WTC11 (cell line): ENCODE data around the gene LCN15. TPM values are rescaled to one million over a fixed set of nuclear protein-coding genes. Genes with fewer than 3 reads are reported as not detected.

ENCODE experiments used
- ATAC-seq: fragments of 200-7000 bp; cut with Tn5 transposase; 2 replicates; pipeline ENCODE4 v1.10.0; 2021; ENCODE audit warnings: mild to moderate bottlenecking, moderate library complexity
- CTCF ChIA-PET: fragments of 300-600 bp; sonication (Branson Sonifier 250); formaldehyde crosslinking; loops from one replicate; lab custom pipeline; 2021; ENCODE audit warnings: antibody characterized with exemption; lab: Charles Lee
- POLR2A ChIA-PET: fragments of 350-600 bp; sonication (Branson Sonifier 250); formaldehyde crosslinking; loops from one replicate; lab custom pipeline; 2021; ENCODE audit warnings: antibody characterized with exemption; lab: Charles Lee
- DNase-seq: peaks from one replicate; pipeline ENCODE4 v3.0.0; 2021; ENCODE audit warnings: low spot score
- H3K27ac Mint-ChIP-seq: 2 replicates; pipeline ENCODE4 v1.8.0; 2021; ENCODE audit warnings: mixed read lengths
- H3K27me3 Mint-ChIP-seq: 2 replicates; pipeline ENCODE4 v1.8.0; 2021; ENCODE audit warnings: low read depth, mild to moderate bottlenecking, moderate library complexity, mixed read lengths
- H3K36me3 Mint-ChIP-seq: 2 replicates; pipeline ENCODE4 v1.8.0; 2021; ENCODE audit warnings: mixed read lengths
- H3K4me1 Mint-ChIP-seq: 2 replicates; pipeline ENCODE4 v1.8.0; 2022; ENCODE audit warnings: mixed read lengths
- H3K4me3 Mint-ChIP-seq: 2 replicates; pipeline ENCODE4 v1.8.0; 2021; ENCODE audit warnings: mild to moderate bottlenecking, moderate library complexity, mixed read lengths
- H3K9me3 Mint-ChIP-seq: 2 replicates; pipeline ENCODE4 v1.8.0; 2021; ENCODE audit warnings: mixed read lengths
- ELF4 ChIP-seq: sonication (generic); formaldehyde crosslinking; IDR thresholded peaks from 2 replicates; pipeline ENCODE4 v1.8.1; 2022; ENCODE audit warnings: low read depth, mild to moderate bottlenecking, moderate library complexity, missing genetic modification reagents
- FOXP1 ChIP-seq: sonication (generic); formaldehyde crosslinking; IDR thresholded peaks from 2 replicates; pipeline ENCODE4 v1.8.0; 2022; ENCODE audit warnings: missing genetic modification reagents, mild to moderate bottlenecking, moderate library complexity, borderline replicate concordance
- GTF2I ChIP-seq: fragments of 250-450 bp; sonication (Bioruptor Pico); conservative IDR thresholded peaks from 2 replicates; pipeline ENCODE4 v1.4.0; 2021; ENCODE audit warnings: mild to moderate bottlenecking
- HMGA2 ChIP-seq: fragments of 250-450 bp; sonication (Bioruptor Pico); IDR thresholded peaks from 2 replicates; pipeline ENCODE4 v1.4.0; 2021; ENCODE audit warnings: mild to moderate bottlenecking, moderate library complexity
- HMGXB4 ChIP-seq: sonication (generic); formaldehyde crosslinking; IDR thresholded peaks from 2 replicates; pipeline ENCODE4 v1.8.1; 2023; ENCODE audit warnings: mild to moderate bottlenecking, moderate library complexity, missing genetic modification reagents
- OVOL2 ChIP-seq: fragments of 250-450 bp; sonication (Bioruptor Pico); IDR thresholded peaks from 2 replicates; pipeline ENCODE4 v1.9.0; 2021; ENCODE audit warnings: mild to moderate bottlenecking, borderline replicate concordance
- RORB ChIP-seq: fragments of 250-450 bp; sonication (Bioruptor Pico); IDR thresholded peaks from 2 replicates; pipeline ENCODE4 v1.9.0; 2021; ENCODE audit warnings: mild to moderate bottlenecking
- SMAD4 ChIP-seq: sonication (generic); formaldehyde crosslinking; IDR thresholded peaks from 2 replicates; pipeline ENCODE4 v1.8.0; 2022; ENCODE audit warnings: mild to moderate bottlenecking, missing genetic modification reagents
- ZNF425 ChIP-seq: fragments of 250-450 bp; sonication (Bioruptor Pico); conservative IDR thresholded peaks from 2 replicates; pipeline ENCODE4 v1.9.0; 2021; ENCODE audit warnings: mild to moderate bottlenecking
- total RNA-seq: library from RNA; stranded (reverse); gene quantifications from 3 replicates; pipeline ENCODE4 v1.2.3, GENCODE V29; 2021
- TF ChIP-seq, protein P1 (sequence below): fragments of 250-450 bp; sonication (Bioruptor Pico); IDR thresholded peaks from 2 replicates; pipeline ENCODE4 v1.9.0; 2021; ENCODE audit warnings: mild to moderate bottlenecking
- TF ChIP-seq, protein P2 (sequence below): sonication (generic); formaldehyde crosslinking; IDR thresholded peaks from 2 replicates; pipeline ENCODE4 v1.8.0; 2022; ENCODE audit warnings: missing genetic modification reagents
- TF ChIP-seq, protein P3 (sequence below): fragments of 250-450 bp; sonication (Bioruptor Pico); IDR thresholded peaks from 2 replicates; pipeline ENCODE4 v1.9.0; 2021; ENCODE audit warnings: moderate library complexity, mild to moderate bottlenecking, inconsistent platforms, borderline replicate concordance
- TF ChIP-seq, protein P4 (sequence below): sonication (generic); formaldehyde crosslinking; IDR thresholded peaks from 2 replicates; pipeline ENCODE4 v1.8.1; 2022; ENCODE audit warnings: low read depth, mild to moderate bottlenecking, moderate library complexity, missing genetic modification reagents, borderline replicate concordance

LCN15 gene
- total RNA-seq, 1 experiment from 2014 or later: 0.52 TPM

DNA sequence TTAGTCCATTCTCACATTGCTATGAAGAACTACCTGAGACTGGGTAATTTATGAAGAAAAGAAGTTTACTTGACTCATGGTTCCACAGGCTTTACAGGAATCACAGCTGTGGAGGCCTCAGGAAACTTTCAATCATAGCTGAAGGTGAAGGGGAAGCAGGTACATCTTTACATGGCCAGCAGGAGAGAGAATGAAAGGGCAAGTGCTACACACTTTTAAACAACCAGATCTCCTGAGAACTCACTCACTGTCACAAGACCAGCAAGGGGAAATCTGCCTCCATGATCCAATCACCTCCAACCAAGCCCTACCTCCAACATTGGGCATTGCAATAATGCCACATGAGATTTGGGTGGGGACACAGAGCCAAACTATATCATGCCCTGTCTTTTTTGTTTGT lies 12.5 kb downstream of the LCN15 start (continued):
- TF ChIP-seq, protein P1, sequence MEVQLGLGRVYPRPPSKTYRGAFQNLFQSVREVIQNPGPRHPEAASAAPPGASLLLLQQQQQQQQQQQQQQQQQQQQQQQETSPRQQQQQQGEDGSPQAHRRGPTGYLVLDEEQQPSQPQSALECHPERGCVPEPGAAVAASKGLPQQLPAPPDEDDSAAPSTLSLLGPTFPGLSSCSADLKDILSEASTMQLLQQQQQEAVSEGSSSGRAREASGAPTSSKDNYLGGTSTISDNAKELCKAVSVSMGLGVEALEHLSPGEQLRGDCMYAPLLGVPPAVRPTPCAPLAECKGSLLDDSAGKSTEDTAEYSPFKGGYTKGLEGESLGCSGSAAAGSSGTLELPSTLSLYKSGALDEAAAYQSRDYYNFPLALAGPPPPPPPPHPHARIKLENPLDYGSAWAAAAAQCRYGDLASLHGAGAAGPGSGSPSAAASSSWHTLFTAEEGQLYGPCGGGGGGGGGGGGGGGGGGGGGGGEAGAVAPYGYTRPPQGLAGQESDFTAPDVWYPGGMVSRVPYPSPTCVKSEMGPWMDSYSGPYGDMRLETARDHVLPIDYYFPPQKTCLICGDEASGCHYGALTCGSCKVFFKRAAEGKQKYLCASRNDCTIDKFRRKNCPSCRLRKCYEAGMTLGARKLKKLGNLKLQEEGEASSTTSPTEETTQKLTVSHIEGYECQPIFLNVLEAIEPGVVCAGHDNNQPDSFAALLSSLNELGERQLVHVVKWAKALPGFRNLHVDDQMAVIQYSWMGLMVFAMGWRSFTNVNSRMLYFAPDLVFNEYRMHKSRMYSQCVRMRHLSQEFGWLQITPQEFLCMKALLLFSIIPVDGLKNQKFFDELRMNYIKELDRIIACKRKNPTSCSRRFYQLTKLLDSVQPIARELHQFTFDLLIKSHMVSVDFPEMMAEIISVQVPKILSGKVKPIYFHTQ (CRISPR knock-in tag): no peak
- TF ChIP-seq OVOL2 (no peak), SMAD4 (CRISPR knock-in tag) (no peak)
- TF ChIP-seq, protein P2, sequence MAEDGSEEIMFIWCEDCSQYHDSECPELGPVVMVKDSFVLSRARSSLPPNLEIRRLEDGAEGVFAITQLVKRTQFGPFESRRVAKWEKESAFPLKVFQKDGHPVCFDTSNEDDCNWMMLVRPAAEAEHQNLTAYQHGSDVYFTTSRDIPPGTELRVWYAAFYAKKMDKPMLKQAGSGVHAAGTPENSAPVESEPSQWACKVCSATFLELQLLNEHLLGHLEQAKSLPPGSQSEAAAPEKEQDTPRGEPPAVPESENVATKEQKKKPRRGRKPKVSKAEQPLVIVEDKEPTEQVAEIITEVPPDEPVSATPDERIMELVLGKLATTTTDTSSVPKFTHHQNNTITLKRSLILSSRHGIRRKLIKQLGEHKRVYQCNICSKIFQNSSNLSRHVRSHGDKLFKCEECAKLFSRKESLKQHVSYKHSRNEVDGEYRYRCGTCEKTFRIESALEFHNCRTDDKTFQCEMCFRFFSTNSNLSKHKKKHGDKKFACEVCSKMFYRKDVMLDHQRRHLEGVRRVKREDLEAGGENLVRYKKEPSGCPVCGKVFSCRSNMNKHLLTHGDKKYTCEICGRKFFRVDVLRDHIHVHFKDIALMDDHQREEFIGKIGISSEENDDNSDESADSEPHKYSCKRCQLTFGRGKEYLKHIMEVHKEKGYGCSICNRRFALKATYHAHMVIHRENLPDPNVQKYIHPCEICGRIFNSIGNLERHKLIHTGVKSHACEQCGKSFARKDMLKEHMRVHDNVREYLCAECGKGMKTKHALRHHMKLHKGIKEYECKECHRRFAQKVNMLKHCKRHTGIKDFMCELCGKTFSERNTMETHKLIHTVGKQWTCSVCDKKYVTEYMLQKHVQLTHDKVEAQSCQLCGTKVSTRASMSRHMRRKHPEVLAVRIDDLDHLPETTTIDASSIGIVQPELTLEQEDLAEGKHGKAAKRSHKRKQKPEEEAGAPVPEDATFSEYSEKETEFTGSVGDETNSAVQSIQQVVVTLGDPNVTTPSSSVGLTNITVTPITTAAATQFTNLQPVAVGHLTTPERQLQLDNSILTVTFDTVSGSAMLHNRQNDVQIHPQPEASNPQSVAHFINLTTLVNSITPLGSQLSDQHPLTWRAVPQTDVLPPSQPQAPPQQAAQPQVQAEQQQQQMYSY (CRISPR knock-in tag): no peak
- TF ChIP-seq, all 79 proteins: peak for 0

- ChIA-PET CTCF (no interaction called here), POLR2A (no interaction called here)
- no peaks in the 10 kb centered on the region for H3K4me1 Mint-ChIP-seq
- DNase-seq: no peak
- peaks cover 11% of the 10 kb centered on the region for H3K36me3 Mint-ChIP-seq
- no peak for ATAC-seq
- peaks cover 29% of the 10 kb centered on the region for H3K9me3 Mint-ChIP-seq
- peaks cover 3% of the 10 kb centered on the region; the same call in 1 of the 2 replicates for H3K27me3 Mint-ChIP-seq
- H3K27ac Mint-ChIP-seq: no peak overlapping the region
- H3K4me3 Mint-ChIP-seq: no peak overlapping the region
- TF ChIP-seq, protein P2 (CRISPR knock-in tag): no peak
- no peak for TF ChIP-seq FOXP1 (CRISPR knock-in tag)
- no peak for TF ChIP-seq RORB
- no peak for TF ChIP-seq HMGA2 (CRISPR knock-in tag)
- TF ChIP-seq, protein P3, sequence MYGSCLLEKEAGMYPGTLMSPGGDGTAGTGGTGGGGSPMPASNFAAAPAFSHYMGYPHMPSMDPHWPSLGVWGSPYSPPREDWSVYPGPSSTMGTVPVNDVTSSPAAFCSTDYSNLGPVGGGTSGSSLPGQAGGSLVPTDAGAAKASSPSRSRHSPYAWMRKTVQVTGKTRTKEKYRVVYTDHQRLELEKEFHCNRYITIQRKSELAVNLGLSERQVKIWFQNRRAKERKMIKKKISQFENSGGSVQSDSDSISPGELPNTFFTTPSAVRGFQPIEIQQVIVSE (CRISPR knock-in tag): no peak
Observed at GRCh38 chr9:136751244-136751643, 13.1 kb downstream of the LCN15 start.

- H3K27me3 Mint-ChIP-seq: peaks cover 3% of the 10 kb centered on the region; the same call in 1 of the 2 replicates
- ChIA-PET CTCF (interaction anchor here (0.9 to 1.1 kb wide), 2 partner anchors 11 to 19 kb away, joined by 3 read pairs; no protein-coding TSS in a partner anchor), POLR2A (no interaction called here)
- ATAC-seq (no peak), DNase-seq (no peak)
- no peak overlapping the region for H3K27ac Mint-ChIP-seq
- no peak overlapping the region for H3K4me3 Mint-ChIP-seq
- no peaks in the 10 kb centered on the region for H3K4me1 Mint-ChIP-seq
- peaks cover 11% of the 10 kb centered on the region for H3K36me3 Mint-ChIP-seq
- peaks cover 23% of the 10 kb centered on the region for H3K9me3 Mint-ChIP-seq
- TF ChIP-seq, protein P4, sequence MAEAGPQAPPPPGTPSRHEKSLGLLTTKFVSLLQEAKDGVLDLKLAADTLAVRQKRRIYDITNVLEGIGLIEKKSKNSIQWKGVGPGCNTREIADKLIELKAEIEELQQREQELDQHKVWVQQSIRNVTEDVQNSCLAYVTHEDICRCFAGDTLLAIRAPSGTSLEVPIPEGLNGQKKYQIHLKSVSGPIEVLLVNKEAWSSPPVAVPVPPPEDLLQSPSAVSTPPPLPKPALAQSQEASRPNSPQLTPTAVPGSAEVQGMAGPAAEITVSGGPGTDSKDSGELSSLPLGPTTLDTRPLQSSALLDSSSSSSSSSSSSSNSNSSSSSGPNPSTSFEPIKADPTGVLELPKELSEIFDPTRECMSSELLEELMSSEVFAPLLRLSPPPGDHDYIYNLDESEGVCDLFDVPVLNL: no peak
- TF ChIP-seq ELF4 (CRISPR knock-in tag) (no peak), HMGXB4 (CRISPR knock-in tag) (no peak), ZNF425 (no peak), GTF2I (no peak)
Observed at GRCh38 chr9:136750526-136750925, 13.8 kb downstream of the LCN15 start.
